ENCODE results near the gene DNASE1L3. TPM values are rescaled to one million over a fixed set of nuclear protein-coding genes. Genes with fewer than 3 reads are reported as not detected.
A peak's percentile ranks its signal among the peaks of the same experiment; 100 is the strongest.
"Not testable (repeated sequence)": the region's sequence is repeated elsewhere in the genome, so short reads cannot be mapped to it uniquely, and the experiment has no call there.

Gene DNASE1L3
- total RNA-seq, 2 donors from 2014 or later = not detected

DNA sequence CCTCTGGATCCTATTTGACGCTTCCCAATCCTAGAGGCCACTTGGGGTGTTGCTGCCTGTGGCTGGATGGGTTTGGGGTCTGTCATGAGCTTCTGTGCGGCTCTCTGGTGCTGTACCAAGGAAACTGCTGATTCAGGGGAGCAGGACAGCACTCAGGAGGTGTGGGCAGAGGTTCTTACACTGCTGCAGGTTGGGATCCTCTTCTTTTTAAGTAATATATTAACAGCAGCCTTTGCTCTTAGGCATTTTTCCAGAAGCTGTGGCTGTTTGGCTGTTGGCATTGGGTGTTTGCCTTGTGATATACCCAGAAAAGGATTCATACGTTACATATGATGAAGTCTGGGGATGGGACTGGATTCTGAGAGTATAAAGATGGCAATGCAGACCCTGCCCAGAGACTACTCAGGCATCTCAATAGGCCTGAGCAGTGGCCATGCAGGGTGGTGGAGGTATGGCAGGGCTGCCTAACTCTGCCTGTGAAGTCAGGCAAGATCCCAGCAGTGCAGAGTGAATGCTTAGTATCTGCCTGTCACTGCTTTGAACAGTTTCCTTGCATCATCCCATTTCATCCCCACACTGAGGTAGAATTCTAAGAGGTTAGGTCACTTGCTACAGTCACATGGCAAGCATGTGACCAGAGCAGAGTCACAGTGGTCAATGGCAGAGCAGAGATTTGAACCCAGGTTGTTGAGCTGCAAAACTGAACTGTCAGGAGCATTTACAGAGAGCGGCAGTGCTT is 30.7 kb upstream of the DNASE1L3 start:
- no peaks in the 10 kb centered on the region for H3K36me3 Mint-ChIP-seq (ENCODE audit: low read depth)
- ATAC-seq (replicated peaks) = no peak
- H3K27me3 Mint-ChIP-seq = no peaks in the 10 kb centered on the region
- H3K27ac Mint-ChIP-seq = no peak overlapping the region
- no peak overlapping the region for H3K4me3 Mint-ChIP-seq
- peaks cover 5% of the 10 kb centered on the region for H3K4me1 Mint-ChIP-seq
- no peaks in the 10 kb centered on the region for H3K9me3 Mint-ChIP-seq

- Mint-ChIP-seq H3K4me1 (peaks cover 5% of the 10 kb centered on the region), H3K36me3 (ENCODE audit: low read depth) (no peaks in the 10 kb centered on the region), H3K27ac (no peak overlapping the region), H3K27me3 (peaks cover 6% of the 10 kb centered on the region), H3K9me3 (no peaks in the 10 kb centered on the region), H3K4me3 (peak overlapping the region; percentile 85)
- no peak for ATAC-seq (replicated peaks)
These were observed 28.1 kb upstream of the DNASE1L3 start for GRCh38 chr3:58238830-58239229.

DNA sequence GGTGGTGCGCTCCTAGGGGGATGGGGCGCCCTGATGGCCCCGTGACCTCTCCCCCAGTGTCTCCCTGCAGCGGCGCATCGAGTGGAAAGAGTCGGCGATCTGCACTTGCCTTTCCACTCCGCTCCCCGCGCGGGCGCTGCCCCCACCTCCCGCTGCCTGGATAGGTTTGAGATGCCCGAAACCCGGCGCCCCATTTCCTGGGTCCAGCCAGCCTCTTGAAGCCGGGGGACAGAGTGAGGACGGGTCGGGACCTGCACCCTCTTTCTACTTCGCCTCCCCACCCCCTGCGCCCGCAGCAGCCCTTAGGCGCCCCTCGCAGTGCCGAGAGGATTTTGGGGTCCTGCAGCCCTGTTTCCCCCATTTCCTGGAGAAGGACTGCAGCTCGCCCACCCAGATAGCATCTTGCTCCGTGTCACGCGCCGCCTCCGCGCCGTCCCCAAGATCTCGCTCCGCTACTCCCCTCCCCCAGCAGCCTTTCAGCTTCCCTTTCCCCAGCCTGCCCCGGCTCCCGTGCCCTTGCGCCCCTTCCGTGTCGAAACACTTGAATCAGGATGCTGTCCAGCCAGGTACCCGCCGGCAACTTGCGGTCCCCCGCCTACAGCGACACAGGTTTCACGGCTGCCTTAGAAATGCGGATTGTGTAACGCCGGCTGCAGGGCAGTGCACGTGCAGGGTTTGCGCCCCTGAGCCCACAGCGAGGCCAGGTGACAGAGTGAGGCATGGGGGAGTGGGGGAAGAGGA is 27.3 kb upstream of the DNASE1L3 start:
- H3K9me3 Mint-ChIP-seq = no peaks in the 10 kb centered on the region
- peak; percentile 63 for ATAC-seq (replicated peaks)
- peaks cover 5% of the 10 kb centered on the region for H3K4me1 Mint-ChIP-seq
- peaks cover 11% of the 10 kb centered on the region for H3K27me3 Mint-ChIP-seq
- H3K27ac Mint-ChIP-seq = peak overlapping the region; percentile 62
- no peaks in the 10 kb centered on the region for H3K36me3 Mint-ChIP-seq (ENCODE audit: low read depth)
- peak overlapping the region; percentile 85 for H3K4me3 Mint-ChIP-seq

GRCh38 chr3:58237238-58237940 is 26.6 kb upstream of the DNASE1L3 start, which contains the start of gene ABHD6:
Gene ABHD6, plus strand, starts transcription at chr3:58237792. Its CDS starts 18,795 bp downstream, at chr3:58256587.
- Mint-ChIP-seq H3K36me3 (ENCODE audit: low read depth) (no peaks in the 10 kb centered on the region), H3K9me3 (no peaks in the 10 kb centered on the region), H3K27me3 (peaks cover 11% of the 10 kb centered on the region), H3K4me1 (peaks cover 5% of the 10 kb centered on the region), H3K4me3 (peak within 1 kb of the TSS; percentile 85), H3K27ac (peak within 1 kb of the TSS; percentile 62)
- ATAC-seq (replicated peaks) = peak; percentile 86

DNA sequence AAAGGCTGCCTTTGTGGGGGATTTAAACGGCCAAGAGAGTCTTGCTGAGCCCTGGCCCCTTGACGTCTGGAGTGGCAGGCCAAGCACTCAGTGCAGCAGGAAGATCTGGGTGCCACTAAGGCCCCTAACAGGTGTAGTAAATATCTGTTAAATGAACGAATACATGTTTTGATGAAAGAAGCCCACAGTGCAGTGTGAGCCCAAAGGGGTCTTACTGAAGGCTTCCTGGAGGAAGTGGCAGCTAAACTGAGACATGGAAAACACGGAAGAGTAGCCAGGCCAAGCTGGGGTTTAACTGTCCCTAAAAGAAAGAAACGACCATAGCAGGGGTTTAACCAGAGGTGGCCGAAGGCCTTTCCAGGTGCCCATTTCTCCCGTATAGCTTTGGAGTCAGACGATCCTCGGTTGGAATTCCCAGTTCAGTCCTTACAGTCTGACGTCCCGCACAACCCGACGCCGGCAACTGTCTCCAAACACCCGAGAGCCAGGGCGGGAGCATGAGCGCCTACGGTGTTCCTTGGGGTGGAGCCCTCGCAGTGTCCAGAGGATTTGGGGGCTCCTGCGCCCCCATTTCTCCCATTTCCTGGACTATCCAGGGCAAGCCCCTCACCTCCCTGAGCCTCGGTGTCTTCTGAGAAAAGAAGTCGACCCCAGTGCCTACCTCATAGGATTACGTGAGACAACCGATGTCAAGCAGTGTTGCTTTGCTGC is 25.9 kb upstream of the DNASE1L3 start:
- no peaks in the 10 kb centered on the region for H3K9me3 Mint-ChIP-seq
- H3K36me3 Mint-ChIP-seq (ENCODE audit: low read depth) = no peaks in the 10 kb centered on the region
- no peak for ATAC-seq (replicated peaks)
- H3K4me3 Mint-ChIP-seq = peak overlapping the region; percentile 85
- no peak overlapping the region for H3K27ac Mint-ChIP-seq
- H3K4me1 Mint-ChIP-seq = peaks cover 5% of the 10 kb centered on the region
- peaks cover 14% of the 10 kb centered on the region for H3K27me3 Mint-ChIP-seq

DNA sequence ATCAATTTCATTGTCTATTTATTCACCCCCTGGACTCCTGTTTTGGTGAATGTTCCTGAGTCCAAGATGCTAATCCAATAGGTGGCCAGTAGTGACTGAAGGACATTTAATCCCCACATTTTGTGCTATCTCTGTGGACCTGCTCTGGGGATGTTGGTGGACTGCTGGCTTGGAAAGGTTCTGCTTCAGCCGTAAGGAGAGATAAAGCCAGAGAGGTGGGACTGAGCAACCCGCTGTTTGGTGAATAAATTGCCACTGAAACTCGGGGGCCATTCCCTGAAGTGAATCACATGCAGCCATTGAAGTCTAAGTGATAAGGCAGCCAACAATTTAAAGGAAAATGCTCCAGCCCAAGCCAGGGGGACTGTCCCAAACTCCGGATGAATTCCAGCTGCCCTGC is 25.2 kb upstream of the DNASE1L3 start:
- peak overlapping the region; percentile 85 for H3K4me3 Mint-ChIP-seq
- H3K9me3 Mint-ChIP-seq = no peaks in the 10 kb centered on the region
- H3K36me3 Mint-ChIP-seq (ENCODE audit: low read depth) = no peaks in the 10 kb centered on the region
- peaks cover 5% of the 10 kb centered on the region for H3K4me1 Mint-ChIP-seq
- ATAC-seq (replicated peaks) = no peak
- H3K27ac Mint-ChIP-seq = no peak overlapping the region
- H3K27me3 Mint-ChIP-seq = peaks cover 19% of the 10 kb centered on the region

GRCh38 chr3:58234516-58234931 is 23.8 kb upstream of the DNASE1L3 start:
- H3K9me3 Mint-ChIP-seq = no peaks in the 10 kb centered on the region
- H3K4me1 Mint-ChIP-seq = peaks cover 5% of the 10 kb centered on the region
- no peaks in the 10 kb centered on the region for H3K36me3 Mint-ChIP-seq (ENCODE audit: low read depth)
- no peak overlapping the region for H3K27ac Mint-ChIP-seq
- peaks cover 26% of the 10 kb centered on the region for H3K27me3 Mint-ChIP-seq
- no peak overlapping the region for H3K4me3 Mint-ChIP-seq
- ATAC-seq (replicated peaks) = no peak

DNA sequence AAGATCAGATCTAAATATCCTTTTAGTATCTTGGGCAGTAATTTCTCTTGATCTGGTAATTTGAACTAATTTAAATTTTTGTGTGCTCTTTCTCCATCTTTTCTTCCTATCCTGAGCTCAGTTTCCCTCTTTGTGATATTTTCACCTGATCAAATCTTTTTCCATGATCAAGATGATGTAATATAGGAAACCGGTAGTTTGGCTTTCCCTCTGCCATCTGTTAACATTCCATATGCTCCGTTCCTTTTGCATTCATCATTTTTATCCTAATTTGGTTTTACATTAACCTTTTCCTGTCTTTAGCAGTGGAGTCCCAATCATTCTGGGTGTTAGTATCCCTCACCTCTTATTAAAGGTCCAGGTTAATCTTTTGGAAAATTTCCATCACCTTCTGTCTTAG is 20.9 kb upstream of the DNASE1L3 start:
- no peak for ATAC-seq (replicated peaks)
- peaks cover 30% of the 10 kb centered on the region for H3K27me3 Mint-ChIP-seq

GRCh38 chr3:58230876-58231552 is 20.2 kb upstream of the DNASE1L3 start:
- Mint-ChIP-seq H3K4me3 (no peak overlapping the region), H3K36me3 (ENCODE audit: low read depth) (no peaks in the 10 kb centered on the region), H3K4me1 (no peaks in the 10 kb centered on the region), H3K9me3 (no peaks in the 10 kb centered on the region), H3K27ac (no peak overlapping the region), H3K27me3 (peaks cover 30% of the 10 kb centered on the region)
- ATAC-seq (replicated peaks) = no peak

More for the DNA sequence above, 20.9 kb upstream of the DNASE1L3 start:
- Mint-ChIP-seq H3K27ac (no peak overlapping the region), H3K9me3 (no peaks in the 10 kb centered on the region), H3K4me1 (no peaks in the 10 kb centered on the region), H3K4me3 (no peak overlapping the region), H3K36me3 (ENCODE audit: low read depth) (no peaks in the 10 kb centered on the region)

DNA sequence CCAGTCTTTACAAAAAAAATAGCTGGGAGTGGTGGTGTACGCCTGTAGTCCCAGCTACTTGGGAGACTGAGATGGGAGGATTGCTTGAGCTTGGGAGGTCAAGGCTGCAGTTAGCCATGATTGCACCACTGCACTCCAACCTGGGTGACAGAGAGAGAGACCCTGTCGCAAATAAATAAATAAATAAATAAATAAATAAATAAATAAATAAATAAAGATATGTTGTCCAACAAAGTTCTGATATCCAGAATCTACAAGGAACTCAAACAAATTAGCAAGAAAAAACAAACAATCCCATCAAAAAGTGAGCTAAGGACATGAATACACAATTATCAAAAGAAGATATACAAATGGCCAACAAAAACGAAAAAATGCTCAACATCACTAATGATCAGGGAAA is 17.2 kb upstream of the DNASE1L3 start:
- H3K36me3 Mint-ChIP-seq (ENCODE audit: low read depth); H3K27ac Mint-ChIP-seq; H3K9me3 Mint-ChIP-seq; H3K4me3 Mint-ChIP-seq; ATAC-seq (replicated peaks); H3K4me1 Mint-ChIP-seq: not testable (repeated sequence)
- peaks cover 22% of the 10 kb centered on the region for H3K27me3 Mint-ChIP-seq

- Mint-ChIP-seq H3K27me3 (peaks cover 3% of the 10 kb centered on the region), H3K9me3 (no peaks in the 10 kb centered on the region), H3K4me3 (no peak overlapping the region), H3K36me3 (ENCODE audit: low read depth) (no peaks in the 10 kb centered on the region), H3K27ac (no peak overlapping the region), H3K4me1 (no peaks in the 10 kb centered on the region)
- no peak for ATAC-seq (replicated peaks)
These were observed 13.1 kb upstream of the DNASE1L3 start for GRCh38 chr3:58223855-58224254.

DNA sequence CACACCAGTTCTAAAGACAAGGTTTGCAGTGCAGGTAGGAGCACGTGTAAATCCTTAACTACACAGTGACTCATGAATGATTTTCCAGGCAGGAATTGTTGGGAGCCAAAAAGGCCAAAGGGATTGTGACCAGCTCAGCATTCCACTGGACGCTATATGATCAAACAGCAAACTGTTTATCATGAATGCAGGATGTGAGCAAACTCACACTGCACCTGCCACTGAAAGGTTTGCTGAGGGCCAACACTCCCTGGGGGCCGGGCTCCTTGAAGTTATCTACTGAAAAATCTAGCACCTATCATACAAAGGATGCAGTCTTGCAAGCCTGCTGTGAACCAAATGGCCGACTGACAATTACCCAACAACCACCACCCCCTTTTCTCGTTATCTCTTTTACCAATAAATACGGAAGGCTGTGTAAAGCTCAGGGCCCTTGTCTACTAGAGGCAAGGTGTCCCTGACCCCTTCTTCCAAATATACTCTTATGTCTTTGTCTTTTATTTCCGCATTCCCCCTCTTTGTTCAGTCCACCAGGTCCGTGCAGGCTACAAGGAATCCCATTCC is 11.5 kb upstream of the DNASE1L3 start:
- Mint-ChIP-seq H3K4me1 (no peaks in the 10 kb centered on the region), H3K27me3 (peaks cover 3% of the 10 kb centered on the region), H3K4me3 (no peak overlapping the region), H3K9me3 (no peaks in the 10 kb centered on the region), H3K36me3 (ENCODE audit: low read depth) (no peaks in the 10 kb centered on the region), H3K27ac (no peak overlapping the region)
- no peak for ATAC-seq (replicated peaks)

DNA sequence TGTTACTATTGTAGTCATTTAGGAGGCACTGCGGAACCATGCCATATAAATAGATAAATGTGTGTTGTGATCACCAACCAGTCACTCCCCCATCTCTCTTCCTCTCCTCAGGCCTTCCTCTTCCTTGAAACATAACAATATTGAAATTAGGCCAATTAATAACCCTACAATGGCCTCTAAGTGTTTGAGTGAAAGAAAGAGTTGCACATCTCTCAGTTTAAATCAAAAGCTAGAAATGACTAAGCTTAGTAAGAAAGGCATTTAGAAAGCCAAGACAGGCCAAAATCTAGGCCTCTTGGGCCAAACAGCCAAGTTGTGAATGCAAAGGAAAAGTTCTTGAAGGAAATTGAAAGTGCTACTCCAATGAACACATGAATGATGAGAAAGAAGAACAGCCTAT is 8.1 kb upstream of the DNASE1L3 start:
- no peak overlapping the region for H3K4me3 Mint-ChIP-seq
- peaks cover 8% of the 10 kb centered on the region for H3K4me1 Mint-ChIP-seq
- H3K27me3 Mint-ChIP-seq = no peaks in the 10 kb centered on the region
- no peak overlapping the region for H3K27ac Mint-ChIP-seq
- no peaks in the 10 kb centered on the region for H3K9me3 Mint-ChIP-seq
- no peaks in the 10 kb centered on the region for H3K36me3 Mint-ChIP-seq (ENCODE audit: low read depth)
- no peak for ATAC-seq (replicated peaks)

Measured in activated T-helper 17 cell treated with anti-CD3 and anti-CD28 coated beads, Interleukin-2, amount 50 U/mL, for 72 hours (primary cell).